ENCODE measurements around the gene OPHN1. TPM values are rescaled to one million over a fixed set of nuclear protein-coding genes. Genes with fewer than 3 reads are reported as not detected.
A peak's percentile ranks its signal among the peaks of the same experiment; 100 is the strongest.

The OPHN1 gene, protein sequence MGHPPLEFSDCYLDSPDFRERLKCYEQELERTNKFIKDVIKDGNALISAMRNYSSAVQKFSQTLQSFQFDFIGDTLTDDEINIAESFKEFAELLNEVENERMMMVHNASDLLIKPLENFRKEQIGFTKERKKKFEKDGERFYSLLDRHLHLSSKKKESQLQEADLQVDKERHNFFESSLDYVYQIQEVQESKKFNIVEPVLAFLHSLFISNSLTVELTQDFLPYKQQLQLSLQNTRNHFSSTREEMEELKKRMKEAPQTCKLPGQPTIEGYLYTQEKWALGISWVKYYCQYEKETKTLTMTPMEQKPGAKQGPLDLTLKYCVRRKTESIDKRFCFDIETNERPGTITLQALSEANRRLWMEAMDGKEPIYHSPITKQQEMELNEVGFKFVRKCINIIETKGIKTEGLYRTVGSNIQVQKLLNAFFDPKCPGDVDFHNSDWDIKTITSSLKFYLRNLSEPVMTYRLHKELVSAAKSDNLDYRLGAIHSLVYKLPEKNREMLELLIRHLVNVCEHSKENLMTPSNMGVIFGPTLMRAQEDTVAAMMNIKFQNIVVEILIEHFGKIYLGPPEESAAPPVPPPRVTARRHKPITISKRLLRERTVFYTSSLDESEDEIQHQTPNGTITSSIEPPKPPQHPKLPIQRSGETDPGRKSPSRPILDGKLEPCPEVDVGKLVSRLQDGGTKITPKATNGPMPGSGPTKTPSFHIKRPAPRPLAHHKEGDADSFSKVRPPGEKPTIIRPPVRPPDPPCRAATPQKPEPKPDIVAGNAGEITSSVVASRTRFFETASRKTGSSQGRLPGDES
- total RNA-seq, result 5.3 and 7.4 TPM in 2 replicates

DNA sequence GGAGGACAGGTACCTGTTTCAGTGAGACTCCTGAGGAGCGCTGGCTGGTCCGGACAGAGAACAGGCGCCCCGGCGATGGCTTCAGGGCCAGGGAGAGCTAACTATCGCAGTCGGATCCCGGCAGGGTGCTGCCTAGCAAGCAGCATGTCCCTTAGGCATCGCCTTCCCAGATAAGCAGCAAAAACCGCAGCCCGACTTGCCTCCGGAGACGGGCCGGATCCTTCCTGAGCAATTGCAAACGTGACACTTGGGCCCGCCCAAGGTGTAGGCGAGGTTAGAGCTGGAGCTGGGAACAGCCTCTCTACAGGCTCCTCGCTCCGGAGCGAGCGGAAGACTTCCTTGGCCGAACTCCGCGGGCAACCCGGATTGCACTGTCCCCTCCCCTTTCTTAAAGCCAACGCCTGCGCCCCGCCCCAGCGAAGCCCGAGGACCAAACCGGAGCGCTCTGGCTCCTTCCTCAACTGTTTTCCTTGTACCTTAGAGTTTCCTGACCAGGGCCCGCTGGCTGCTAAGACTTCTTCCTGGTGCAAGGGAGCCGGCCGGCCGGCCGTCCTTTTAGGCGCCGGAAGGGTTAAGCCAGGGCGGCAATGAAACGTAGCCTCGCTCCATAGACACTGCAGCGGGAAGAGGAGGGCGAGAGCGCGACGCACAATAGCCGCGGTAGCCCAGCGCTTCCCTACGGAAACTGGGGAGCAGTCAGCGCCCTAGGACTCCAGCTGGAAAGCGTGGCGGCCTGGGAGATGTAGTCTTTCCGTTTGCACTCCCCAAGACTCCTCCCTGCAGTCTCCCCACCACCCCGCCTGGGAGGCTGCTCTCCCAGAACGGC is at the start of gene OPHN1:
TSS of gene OPHN1 (minus strand) at position 341 of the 826 bp plus-strand sequence. CDS start 475 bp downstream, outside the sequence.
- peak; percentile 19 for DNase-seq (ENCODE audit: low read depth, low spot score)

DNA sequence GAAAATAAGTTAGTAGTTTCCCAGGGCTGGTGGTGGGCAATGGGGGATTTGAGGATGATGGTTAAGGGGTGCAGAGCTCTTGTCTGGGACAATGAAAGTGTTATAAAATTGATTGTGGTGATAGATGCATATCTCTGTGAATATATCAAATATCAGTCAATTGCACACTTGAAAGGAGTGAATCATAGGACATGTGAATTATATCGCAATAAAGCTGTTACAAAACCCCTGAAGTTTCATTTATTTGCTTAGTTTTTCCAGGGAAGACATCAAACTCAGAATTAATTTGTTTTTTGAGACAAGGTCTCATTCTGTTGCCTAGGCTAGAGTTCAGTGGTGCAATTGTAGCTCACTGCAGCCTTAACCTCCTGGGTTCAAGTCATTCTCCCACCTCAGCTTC is 47.7 kb upstream of the OPHN1 start:
- DNase-seq (ENCODE audit: low read depth, low spot score), result no peak

DNA sequence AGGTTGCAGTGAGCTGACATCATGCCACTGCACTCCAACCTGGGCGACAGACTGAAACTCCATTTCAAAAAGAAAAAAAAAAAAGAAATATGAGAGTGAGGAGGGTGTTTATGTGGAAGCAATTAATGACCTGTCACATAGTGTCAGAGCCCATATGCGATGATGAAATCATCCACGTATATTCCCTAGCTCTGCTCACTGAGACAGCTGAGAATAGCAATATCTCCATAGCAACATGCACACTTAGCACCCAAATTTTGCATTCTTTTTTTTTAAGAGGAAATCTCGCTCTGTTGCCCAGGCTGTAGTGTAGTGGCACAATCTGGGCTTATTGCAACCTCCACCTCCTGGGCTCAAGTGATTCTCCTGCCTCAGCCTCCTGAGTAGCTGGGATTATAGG is 31.5 kb upstream of the OPHN1 start:
- no peak for DNase-seq (ENCODE audit: low read depth, low spot score)

DNA sequence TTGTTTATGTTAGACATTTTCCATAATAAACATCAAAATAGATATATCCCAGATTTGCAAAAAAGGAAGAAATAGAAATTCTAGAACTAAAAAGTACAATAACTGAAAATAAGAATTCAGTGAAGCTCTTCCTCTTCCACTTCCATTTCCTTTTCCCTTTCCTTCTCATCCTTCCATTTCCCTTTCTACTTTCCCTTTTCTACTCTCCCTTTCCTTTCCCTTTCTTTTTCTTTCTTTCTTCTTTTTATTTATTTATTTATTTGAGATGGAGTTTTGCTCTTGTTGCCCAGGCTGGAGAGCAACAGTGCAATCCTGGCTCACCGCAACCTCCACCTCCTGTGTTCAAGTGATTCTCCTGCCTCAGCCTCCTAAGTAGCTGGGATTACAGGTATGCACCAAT is 30.6 kb upstream of the OPHN1 start:
- no peak for DNase-seq (ENCODE audit: low read depth, low spot score)

DNA sequence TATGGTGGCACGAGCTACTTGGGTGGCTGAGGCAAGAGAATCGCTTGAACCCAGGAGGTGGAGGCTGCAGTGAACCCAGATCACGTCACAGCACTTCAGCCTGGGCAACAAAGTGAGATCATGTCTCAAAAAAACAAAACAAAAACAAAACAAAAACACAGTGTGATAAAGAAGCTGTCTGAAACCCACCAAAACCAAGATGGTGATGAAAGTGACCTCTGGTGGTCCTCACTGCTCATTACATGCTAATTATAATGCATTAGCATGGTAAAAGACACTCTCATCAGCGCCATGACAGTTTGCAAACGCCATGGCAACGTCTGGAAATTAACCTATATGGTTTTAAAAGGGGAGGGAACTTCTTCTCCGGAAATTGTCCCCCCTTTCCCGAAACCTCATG is 29.4 kb upstream of the OPHN1 start:
- DNase-seq (ENCODE audit: low read depth, low spot score), result no peak

DNA sequence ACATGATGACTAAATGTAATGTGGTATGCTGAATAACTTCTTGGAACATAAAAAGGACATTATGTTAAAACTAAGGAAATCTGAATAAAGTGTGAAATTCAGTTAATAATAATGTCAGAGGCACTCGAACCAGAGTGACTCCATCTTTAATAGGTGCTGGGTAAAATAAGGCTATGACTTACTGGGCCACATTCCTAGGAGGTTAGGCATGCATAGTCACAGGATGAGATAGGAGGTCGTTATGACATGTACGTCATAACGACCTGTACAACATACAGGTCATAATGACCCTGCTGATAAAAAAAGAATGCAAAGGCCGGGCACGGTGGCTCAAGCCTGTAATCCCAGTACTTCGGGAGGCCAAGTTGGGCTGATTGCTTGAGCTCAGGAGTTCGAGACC is 28.9 kb upstream of the OPHN1 start:
- no peak for DNase-seq (ENCODE audit: low read depth, low spot score)

DNA sequence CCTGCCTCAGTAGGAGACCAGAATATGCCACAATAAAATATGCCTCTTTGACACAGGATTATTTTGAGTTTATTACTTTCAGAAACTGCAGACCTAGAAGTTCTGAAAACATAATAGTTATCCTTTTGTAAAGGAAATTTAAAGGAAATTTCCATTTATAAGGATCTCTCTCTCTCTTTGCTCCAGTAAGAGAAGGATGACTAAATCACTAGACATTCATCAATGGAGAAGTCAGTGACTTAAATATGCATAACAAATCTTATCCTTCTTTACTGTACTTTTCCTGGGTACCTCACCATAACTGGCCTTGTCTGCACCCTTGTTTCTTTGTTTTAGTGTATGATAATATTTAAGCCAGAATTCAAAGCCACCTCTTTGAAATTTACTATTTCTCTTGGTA is 28.3 kb upstream of the OPHN1 start:
- no peak for DNase-seq (ENCODE audit: low read depth, low spot score)

DNA sequence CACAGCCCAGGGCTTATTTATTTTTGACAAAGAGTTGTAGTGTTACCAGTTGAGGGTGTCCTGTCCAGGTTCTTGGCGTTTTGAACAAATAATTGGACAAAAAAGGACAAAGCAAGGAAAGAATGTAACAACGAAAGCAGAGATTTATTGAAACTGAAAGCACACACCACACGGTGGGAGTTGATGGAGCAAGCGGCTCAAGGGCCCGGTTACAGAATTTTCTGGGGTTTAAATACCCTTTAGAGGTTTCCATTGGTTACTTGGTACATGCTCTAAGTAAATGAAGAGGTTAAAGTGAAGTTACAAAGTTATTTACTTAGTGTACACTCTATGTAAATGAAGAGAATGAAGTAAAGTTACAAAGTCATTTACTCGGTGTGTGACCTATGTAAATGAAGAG is 27.8 kb upstream of the OPHN1 start:
- no peak for DNase-seq (ENCODE audit: low read depth, low spot score)

DNA sequence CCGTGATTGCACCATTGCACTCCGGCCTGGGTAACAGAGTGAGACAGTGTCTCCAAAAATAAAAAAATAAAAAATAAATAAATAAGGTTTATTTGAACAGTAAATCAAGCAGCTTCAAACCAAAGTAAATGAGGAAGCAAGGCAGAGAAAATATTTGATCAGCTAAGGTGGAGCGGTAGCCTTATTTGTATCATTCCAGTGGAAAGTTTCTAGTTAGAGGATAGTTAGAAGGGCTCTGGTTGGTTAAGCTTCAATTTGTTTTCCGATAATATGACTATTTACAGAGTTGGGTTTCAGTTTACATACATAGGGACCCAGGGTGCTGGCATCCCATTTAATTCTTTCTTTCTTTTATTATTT is 21.8 kb upstream of the OPHN1 start:
- DNase-seq (ENCODE audit: low read depth, low spot score), result no peak

DNA sequence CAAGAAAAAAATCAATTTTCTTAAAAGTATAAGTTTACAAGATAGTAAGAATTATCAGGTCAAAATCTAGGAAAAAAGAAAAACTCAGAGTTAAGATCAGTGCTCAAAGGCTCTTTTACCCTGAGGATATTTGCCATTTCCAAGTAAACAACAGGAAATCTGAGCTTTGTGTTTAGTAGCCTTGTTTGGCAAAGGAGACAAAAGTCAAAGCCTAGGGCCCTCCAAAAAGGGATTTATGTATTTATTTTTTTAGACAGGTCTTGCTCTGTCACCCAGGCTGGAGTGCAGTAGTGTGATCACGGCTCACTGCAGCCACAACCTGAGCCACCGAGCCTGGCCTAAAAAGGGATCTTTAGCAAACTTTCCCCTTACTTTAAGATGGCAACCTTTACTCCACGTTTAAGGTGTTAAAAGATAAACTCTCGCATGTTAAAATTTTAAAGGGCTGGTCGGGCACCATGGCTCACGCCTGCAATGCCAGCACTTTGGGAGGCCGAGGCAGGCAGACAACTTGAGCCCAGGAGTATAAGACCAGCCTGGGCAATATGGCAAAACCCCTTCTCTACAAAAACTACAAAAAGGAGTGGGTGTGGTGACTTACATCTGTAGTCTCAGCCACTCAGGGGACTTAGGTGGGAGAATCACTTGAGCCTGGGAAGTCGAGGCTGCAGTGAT is 21.3 kb upstream of the OPHN1 start:
- no peak for DNase-seq (ENCODE audit: low read depth, low spot score)

DNA sequence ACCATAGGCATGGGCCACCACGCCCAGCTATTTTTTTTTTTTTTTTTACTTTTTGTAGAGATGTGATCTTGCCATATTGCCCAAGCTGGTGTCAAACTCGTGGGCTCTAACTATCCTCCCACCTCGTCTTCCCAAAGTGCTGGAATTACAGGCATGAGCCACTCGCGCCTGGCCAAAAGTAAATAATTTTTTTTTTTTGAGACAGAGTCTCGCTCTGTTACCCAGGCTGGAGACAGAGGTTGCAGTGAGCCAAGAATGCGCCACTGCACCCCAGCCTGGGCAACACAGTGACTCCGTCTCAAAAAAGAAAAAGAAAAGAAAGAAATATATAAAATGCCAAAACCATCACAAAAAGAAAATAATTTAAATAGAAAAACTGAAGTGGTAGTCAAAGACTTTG is 18.4 kb upstream of the OPHN1 start:
- DNase-seq (ENCODE audit: low read depth, low spot score), result no peak

DNA sequence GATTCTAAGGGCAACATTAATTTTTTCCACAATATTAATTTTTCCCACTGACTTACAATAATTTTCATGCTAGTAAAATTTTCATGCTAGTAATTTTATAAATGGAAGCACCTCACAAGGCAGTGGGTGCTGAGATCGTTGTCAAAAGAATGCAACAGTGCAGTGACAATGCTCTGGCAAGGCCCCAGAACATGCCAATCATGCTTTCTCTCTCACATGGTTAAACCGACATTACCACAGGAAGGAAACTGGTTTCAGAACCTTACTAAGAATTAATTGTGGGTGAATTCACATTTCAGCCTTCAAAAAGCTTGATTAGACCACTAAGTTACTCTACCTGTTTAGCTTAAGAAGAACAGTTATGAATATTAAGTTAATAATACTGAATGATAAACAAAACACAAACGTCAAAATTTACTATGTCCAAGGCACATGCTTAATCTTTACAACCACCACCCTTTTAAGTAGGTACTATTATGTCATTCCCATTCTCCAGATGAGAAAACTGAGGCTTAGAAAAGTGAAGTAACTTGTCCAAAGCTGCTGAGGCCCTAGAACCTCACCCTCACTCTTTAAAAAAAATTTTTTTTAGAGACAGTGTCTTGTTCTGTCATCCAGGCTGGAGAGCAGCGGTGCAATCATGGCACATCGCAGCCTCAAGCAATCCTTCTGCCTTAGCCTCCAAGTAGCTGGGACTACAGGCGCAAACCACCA is 10.0 kb upstream of the OPHN1 start:
- DNase-seq (ENCODE audit: low read depth, low spot score), result no peak

DNA sequence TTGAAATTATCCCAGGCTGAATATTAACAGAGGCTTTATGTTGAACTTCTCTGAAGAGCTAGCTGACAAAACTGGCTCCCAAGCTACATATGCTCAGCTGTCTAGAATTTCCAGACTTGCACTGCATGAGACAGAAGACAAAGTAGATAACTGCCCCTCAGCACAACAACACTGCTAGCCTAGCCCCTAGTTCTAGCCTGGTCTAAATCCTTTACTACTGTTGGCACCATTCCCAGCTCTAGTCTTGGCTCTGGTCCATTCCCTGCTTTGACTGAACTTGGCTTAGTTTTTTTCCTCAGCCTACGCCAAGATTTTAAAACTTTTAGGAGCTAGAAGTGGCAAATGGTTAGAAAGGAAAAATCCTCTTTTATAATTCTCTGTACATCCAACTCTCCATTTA is 7.6 kb upstream of the OPHN1 start:
- DNase-seq (ENCODE audit: low read depth, low spot score), result no peak

DNA sequence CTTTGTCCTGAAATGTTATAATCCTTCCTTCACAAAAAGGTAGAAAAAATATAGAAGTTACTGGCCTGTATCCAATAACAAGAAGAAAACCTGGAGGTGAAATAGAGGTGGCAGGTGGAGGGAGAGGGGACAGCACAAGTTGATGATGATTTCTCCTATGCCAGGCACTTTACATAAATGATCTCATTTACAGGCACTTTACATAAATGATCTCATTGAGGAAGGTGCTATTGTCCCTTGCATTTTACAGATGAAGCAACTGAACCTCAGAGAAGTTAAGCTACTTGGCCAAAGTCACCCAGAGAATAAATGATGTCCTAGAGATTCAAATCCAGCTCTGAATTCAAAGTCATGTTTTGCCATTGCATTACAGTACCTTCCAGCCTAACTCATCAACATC is 7.1 kb upstream of the OPHN1 start:
- no peak for DNase-seq (ENCODE audit: low read depth, low spot score)

DNA sequence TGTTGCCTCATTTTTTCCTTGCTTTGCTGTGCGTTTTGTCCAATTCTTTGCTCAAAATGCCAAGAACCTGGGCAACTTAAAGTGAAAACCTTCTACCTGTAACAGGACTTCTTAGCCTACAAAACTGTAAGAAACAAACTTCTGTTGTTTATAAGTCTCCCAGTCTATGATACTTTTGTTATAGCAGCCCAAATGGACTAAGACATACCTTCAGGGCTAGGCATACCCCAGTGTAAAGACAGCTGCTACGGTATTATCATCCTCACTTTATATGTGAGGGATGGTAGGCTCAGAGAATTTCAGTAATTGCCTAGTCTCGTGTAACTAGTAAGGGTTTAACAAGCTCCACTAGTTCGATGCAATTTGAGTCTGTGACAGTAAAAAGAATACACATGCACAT is 6.0 kb upstream of the OPHN1 start:
- DNase-seq (ENCODE audit: low read depth, low spot score), result no peak

DNA sequence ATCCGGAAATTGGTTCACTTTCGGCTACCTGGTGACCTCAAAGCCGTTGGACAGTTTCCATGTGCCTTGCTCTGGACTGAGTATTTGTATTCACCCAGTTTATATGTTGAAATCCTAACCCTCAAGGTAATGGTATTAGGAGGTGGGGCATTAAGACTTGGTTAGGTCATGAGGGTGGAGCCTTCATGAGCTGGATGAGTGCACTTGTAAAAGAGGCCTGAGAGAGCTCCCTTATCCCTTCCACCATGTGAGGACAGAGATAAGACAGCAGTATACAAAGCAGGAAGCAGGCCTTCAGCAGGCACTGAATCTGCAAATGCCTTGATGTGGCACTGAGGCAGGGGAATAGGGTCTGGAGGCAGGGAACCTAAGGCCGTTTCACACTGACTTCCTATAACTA is 5.3 kb upstream of the OPHN1 start:
- no peak for DNase-seq (ENCODE audit: low read depth, low spot score)

DNA sequence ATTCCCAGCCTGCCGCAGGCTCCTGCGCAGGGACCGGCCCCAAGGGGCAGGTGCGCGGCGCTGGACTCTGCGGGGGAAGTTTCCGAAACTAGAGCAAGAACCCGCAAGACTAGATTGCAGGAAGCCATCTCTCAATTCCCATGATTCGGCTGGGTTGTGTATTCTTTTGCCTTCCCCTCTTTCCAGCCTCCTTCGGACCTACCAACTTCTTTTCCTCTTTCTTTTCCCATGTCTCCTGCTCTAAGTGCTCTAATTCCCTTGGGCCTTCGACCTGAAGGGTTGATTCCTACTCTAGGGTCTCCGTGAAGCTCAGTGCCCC is 645 bp upstream of the OPHN1 start:
- no peak for DNase-seq (ENCODE audit: low read depth, low spot score)

DNA sequence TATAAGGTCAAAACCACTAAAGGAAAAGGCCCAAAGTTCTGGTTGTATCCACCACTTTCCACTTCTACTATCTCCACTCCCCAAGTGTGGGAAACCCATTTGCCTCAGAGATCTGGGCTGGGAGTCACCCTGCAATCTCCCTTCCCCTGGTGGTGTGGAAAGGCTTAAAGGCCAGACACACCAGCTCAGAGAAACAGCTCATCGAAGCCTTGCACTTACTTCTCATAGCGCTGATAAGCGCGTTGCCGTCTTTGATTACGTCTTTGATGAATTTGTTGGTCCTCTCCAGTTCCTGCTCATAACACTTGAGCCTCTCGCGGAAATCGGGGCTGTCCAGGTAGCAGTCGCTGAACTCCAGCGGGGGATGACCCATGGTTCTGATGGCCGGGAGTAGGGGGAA is 647 bp downstream of the OPHN1 start:
- no peak for DNase-seq (ENCODE audit: low read depth, low spot score)

DNA sequence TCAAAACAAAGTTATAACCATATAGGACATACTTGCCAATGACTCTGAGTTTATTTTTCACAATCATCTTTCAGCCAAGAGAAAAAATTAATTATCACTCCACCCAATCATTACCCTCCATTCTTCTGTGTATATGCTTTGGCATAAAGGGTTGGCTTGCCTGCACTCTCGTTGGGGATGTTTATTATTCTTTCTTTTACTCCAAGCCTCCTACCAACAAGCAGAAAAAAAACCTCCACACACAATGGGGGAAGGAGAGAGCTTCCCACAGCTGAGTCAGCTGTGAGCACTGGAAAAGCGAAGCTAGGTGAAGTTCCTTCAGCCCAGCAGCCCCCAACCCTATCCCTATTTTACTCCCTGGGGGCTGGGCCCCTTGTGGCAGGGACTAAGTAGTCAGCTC is 1.5 kb downstream of the OPHN1 start:
- no peak for DNase-seq (ENCODE audit: low read depth, low spot score)

DNA sequence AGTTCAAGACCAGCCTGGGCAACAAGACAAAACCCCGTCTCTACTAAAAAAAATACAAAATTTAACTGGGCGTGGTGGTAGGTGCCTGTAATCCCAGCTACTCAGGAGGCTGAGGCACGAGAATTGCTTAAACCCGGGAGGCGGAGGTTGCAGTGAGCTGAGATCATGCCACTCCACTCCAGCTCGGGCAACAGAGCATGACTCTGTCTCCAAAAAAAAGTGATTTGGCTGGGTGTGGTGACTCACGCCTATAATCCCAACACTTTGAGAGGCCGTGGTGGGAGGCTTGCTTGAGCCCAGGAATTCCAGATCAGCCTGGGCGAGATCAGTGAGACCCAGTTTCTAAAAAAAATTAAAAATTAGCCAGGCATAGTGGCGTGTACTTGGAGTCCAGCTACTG is 4.1 kb downstream of the OPHN1 start:
- no peak for DNase-seq (ENCODE audit: low read depth, low spot score)

DNA sequence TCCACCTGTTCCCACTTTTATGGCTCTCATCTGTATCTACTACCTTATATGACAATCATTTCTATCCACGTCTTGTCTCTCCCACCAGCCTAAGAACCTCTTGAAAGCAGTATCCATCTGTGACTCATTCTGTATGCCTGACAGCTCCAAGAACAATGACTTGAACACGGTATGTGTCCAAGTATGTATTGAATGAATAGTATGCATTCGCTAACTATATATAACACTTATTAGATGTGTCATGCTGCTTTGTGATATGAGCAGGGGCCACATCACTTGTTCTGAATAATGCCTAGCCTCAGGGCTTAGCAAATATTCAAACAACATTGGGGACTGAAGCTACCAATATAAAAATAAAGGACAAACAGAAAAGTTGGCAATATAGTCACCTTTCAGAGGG is 4.9 kb downstream of the OPHN1 start:
- no peak for DNase-seq (ENCODE audit: low read depth, low spot score)

All from pulmonary artery endothelial cell (primary cell).